Measurements from ENCODE around the gene TSC22D3.

TSC22D3 gene

DNA sequence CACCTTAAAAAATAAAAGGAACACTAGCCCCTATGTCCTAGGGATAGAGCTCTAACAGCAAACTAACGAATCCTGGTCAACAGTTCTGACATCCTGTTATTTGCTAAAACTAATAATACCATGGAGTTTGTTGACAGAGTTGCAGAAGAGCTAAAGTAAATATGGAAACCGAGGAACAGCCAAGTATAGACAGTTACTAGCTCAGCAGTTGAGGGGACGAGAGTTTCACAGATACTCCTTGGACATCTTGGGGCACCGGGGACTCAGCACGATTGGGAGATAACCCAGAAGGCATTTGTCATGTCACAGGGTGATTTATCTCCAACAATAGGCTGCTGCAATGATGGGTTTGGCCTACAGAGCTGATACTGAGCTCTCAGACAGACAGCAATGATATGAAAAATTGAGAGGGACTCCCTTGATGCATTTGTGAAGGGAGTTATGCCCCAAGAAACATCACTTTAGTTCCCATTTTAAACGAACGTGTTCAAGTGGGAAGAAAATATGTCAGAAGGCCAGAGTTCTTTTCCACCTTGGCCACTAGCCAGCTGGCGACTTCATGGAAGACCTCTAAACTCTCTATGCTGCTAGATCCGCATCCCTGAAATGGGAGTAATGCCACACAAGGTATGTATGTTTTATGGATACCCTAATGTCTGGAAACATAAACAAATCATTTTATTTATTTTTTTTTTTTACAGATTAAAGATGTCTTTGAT lies 48.6 kb downstream of the TSC22D3 start:
- H3K79me2 ChIP-seq (ENCODE audit: insufficient read depth, low read length): no peaks in the 10 kb centered on the region
- H4K20me1 ChIP-seq (ENCODE audit: low read depth, low read length): no peaks in the 10 kb centered on the region
- H3K4me2 ChIP-seq (ENCODE audit: low read depth, low read length, poor library complexity, severe bottlenecking): no peak overlapping the region
- no peak overlapping the region for H2AFZ ChIP-seq (ENCODE audit: low read depth, low read length, severe bottlenecking)
- no peaks in the 10 kb centered on the region for H3K9me3 ChIP-seq (ENCODE audit: insufficient read depth, low read length)
- H3K36me3 ChIP-seq (ENCODE audit: low read length): no peaks in the 10 kb centered on the region
- no peak overlapping the region for H3K27ac ChIP-seq (ENCODE audit: low read depth, low read length)
- no peaks in the 10 kb centered on the region for H3F3A ChIP-seq (ENCODE audit: insufficient read depth)
- no peak for TF ChIP-seq EZH2phosphoT487 (conservative IDR thresholded peaks at IDR 0.05; ENCODE audit: low read length)
- TF ChIP-seq, protein P1, sequence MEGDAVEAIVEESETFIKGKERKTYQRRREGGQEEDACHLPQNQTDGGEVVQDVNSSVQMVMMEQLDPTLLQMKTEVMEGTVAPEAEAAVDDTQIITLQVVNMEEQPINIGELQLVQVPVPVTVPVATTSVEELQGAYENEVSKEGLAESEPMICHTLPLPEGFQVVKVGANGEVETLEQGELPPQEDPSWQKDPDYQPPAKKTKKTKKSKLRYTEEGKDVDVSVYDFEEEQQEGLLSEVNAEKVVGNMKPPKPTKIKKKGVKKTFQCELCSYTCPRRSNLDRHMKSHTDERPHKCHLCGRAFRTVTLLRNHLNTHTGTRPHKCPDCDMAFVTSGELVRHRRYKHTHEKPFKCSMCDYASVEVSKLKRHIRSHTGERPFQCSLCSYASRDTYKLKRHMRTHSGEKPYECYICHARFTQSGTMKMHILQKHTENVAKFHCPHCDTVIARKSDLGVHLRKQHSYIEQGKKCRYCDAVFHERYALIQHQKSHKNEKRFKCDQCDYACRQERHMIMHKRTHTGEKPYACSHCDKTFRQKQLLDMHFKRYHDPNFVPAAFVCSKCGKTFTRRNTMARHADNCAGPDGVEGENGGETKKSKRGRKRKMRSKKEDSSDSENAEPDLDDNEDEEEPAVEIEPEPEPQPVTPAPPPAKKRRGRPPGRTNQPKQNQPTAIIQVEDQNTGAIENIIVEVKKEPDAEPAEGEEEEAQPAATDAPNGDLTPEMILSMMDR (IDR thresholded peaks at IDR 0.05; ENCODE audit: insufficient read depth, low read length, poor library complexity, severe bottlenecking): no peak
- H3K9me2 ChIP-seq (replicated peaks; ENCODE audit: insufficient read depth, low read length): no peaks in the 10 kb centered on the region
- no peaks in the 10 kb centered on the region for H3K27me3 ChIP-seq (ENCODE audit: low read length)
- H3K4me3 ChIP-seq (ENCODE audit: insufficient read depth, low read length, poor library complexity, severe bottlenecking): no peak overlapping the region
- H3K9ac ChIP-seq (ENCODE audit: low read length): no peak overlapping the region

DNA sequence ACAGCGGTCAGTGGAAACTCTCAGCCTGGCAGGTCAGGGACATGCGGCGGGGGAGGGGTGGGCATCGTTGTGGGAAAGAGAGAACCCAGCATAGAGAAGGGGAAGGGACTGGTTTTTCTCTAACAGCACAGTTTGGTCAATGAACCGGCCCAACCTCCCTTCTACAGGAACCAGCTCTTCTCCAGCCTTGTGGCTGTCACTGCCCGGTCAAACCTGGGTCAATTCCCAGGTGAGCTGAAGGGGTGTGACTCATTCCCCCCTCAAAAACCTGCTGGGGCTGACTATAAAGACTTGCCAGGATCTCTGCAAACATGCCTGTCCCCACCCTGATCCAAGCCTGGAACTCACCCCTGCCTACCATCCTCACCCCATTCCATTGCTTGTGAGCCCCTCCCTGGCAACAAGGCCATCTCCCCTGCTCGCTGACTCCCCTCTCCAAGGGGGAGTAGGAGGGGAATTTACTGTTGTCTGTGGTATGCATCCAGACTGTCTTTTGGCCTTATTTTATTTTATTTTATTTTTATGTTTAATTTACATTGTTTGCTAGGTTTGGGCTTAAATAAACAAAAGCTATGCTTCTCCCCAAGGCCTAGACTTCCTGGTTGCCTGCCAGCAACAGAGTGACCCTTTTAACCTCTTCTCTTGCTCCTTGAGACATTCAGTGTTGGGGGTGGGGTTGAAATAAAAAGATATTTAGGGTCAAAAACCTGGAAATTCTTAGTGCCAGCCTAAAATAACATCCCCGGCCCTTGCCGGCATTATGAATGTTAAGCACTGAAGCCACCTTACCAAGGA lies 49.6 kb downstream of the TSC22D3 start:
- Histone ChIP-seq H2AFZ (ENCODE audit: low read depth, low read length, severe bottlenecking) (no peak overlapping the region), H3K9ac (ENCODE audit: low read length) (no peak overlapping the region), H4K20me1 (ENCODE audit: low read depth, low read length) (no peaks in the 10 kb centered on the region), H3K4me2 (ENCODE audit: low read depth, low read length, poor library complexity, severe bottlenecking) (no peak overlapping the region), H3K4me3 (ENCODE audit: insufficient read depth, low read length, poor library complexity, severe bottlenecking) (no peak overlapping the region), H3K36me3 (ENCODE audit: low read length) (no peaks in the 10 kb centered on the region), H3K9me2 (replicated peaks; ENCODE audit: insufficient read depth, low read length) (no peaks in the 10 kb centered on the region), H3K9me3 (ENCODE audit: insufficient read depth, low read length) (no peaks in the 10 kb centered on the region), H3K27me3 (ENCODE audit: low read length) (no peaks in the 10 kb centered on the region), H3K27ac (ENCODE audit: low read depth, low read length) (no peak overlapping the region), H3K79me2 (ENCODE audit: insufficient read depth, low read length) (no peaks in the 10 kb centered on the region), H3F3A (ENCODE audit: insufficient read depth) (no peaks in the 10 kb centered on the region)
- TF ChIP-seq EZH2phosphoT487 (conservative IDR thresholded peaks at IDR 0.05; ENCODE audit: low read length): no peak

DNA sequence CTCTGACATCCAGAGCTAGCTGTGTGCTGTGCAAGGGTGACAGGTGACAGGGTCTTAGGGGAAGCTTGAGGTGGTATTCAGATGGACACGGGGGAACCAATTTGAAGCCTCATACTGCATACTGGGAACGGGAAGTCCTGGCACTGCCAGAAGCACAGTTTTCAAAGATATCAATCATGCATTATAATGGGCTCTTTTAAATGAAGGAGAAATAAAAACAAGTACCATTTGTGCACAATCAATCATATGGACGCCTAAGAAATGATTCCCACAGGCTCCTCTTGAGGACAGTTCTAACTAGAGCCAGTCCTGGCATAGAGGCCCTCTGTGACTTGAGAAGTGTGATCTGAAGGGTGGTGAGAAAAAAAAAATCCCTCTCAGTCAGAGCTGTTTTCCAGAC lies 50.9 kb downstream of the TSC22D3 start:
- no peaks in the 10 kb centered on the region for H4K20me1 ChIP-seq (ENCODE audit: low read depth, low read length)
- no peak overlapping the region for H3K27ac ChIP-seq (ENCODE audit: low read depth, low read length)
- H3K9me2 ChIP-seq (replicated peaks; ENCODE audit: insufficient read depth, low read length): no peaks in the 10 kb centered on the region
- no peaks in the 10 kb centered on the region for H3K36me3 ChIP-seq (ENCODE audit: low read length)
- no peak for TF ChIP-seq EZH2phosphoT487 (conservative IDR thresholded peaks at IDR 0.05; ENCODE audit: low read length)
- TF ChIP-seq, protein P1 (IDR thresholded peaks at IDR 0.05; ENCODE audit: insufficient read depth, low read length, poor library complexity, severe bottlenecking): no peak
- no peaks in the 10 kb centered on the region for H3K79me2 ChIP-seq (ENCODE audit: insufficient read depth, low read length)
- H3K27me3 ChIP-seq (ENCODE audit: low read length): no peaks in the 10 kb centered on the region
- H2AFZ ChIP-seq (ENCODE audit: low read depth, low read length, severe bottlenecking): no peak overlapping the region
- H3K4me2 ChIP-seq (ENCODE audit: low read depth, low read length, poor library complexity, severe bottlenecking): no peak overlapping the region
- no peak overlapping the region for H3K4me3 ChIP-seq (ENCODE audit: insufficient read depth, low read length, poor library complexity, severe bottlenecking)
- H3K9ac ChIP-seq (ENCODE audit: low read length): no peak overlapping the region
- H3K9me3 ChIP-seq (ENCODE audit: insufficient read depth, low read length): no peaks in the 10 kb centered on the region
- H3F3A ChIP-seq (ENCODE audit: insufficient read depth): no peaks in the 10 kb centered on the region

DNA sequence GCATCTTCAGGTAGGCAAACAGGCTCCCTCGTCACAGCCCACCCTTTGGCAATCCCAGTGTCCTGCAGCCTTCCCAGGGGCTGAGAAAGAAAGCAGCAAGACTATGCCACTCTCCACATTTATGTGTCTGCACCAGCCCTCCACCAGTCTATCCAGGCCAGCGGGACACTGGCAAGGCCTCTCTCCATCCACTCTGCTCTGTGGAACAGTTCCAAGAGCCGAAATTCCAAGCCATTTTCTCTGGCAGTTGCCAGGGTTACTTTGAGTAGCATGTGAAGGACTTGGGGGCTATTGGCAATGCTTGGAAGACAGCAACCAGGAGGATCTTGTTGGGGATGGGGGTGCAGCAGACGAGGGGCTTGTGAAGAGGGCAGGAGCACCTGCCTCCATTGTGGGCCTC lies 52.1 kb downstream of the TSC22D3 start:
- no peaks in the 10 kb centered on the region for H3K9me2 ChIP-seq (replicated peaks; ENCODE audit: insufficient read depth, low read length)
- no peak overlapping the region for H3K9ac ChIP-seq (ENCODE audit: low read length)
- H3K27ac ChIP-seq (ENCODE audit: low read depth, low read length): no peak overlapping the region
- H3K27me3 ChIP-seq (ENCODE audit: low read length): no peaks in the 10 kb centered on the region
- H3K36me3 ChIP-seq (ENCODE audit: low read length): no peaks in the 10 kb centered on the region
- no peak overlapping the region for H3K4me3 ChIP-seq (ENCODE audit: insufficient read depth, low read length, poor library complexity, severe bottlenecking)
- H4K20me1 ChIP-seq (ENCODE audit: low read depth, low read length): no peaks in the 10 kb centered on the region
- H3K9me3 ChIP-seq (ENCODE audit: insufficient read depth, low read length): no peaks in the 10 kb centered on the region
- H3K79me2 ChIP-seq (ENCODE audit: insufficient read depth, low read length): no peaks in the 10 kb centered on the region
- no peak overlapping the region for H3K4me2 ChIP-seq (ENCODE audit: low read depth, low read length, poor library complexity, severe bottlenecking)
- TF ChIP-seq, protein P1 (IDR thresholded peaks at IDR 0.05; ENCODE audit: insufficient read depth, low read length, poor library complexity, severe bottlenecking): no peak
- TF ChIP-seq EZH2phosphoT487 (conservative IDR thresholded peaks at IDR 0.05; ENCODE audit: low read length): no peak
- no peak overlapping the region for H2AFZ ChIP-seq (ENCODE audit: low read depth, low read length, severe bottlenecking)
- H3F3A ChIP-seq (ENCODE audit: insufficient read depth): no peaks in the 10 kb centered on the region

Measured in SU-DHL-6 (cell line).